Nephron progenitor cell (in vitro differentiated cells): ENCODE results near the gene CCDC171.
"Not testable (repeated sequence)": the region's sequence is repeated elsewhere in the genome, so short reads cannot be mapped to it uniquely, and the experiment has no call there.

Experiments
- DNase-seq: peaks from one replicate; pipeline ENCODE4 v3.0.0; 2021
- H3K27ac Mint-ChIP-seq: 2 replicates; pipeline ENCODE4 v1.8.0; 2021; ENCODE audit warnings: mild to moderate bottlenecking, moderate library complexity, mixed read lengths
- H3K27me3 Mint-ChIP-seq: 2 replicates; pipeline ENCODE4 v1.8.0; 2021; ENCODE audit warnings: mild to moderate bottlenecking, low read depth, mixed read lengths; ENCODE audit not compliant: poor library complexity
- H3K36me3 Mint-ChIP-seq: 2 replicates; pipeline ENCODE4 v1.8.0; 2021; ENCODE audit warnings: low read depth, mixed read lengths
- H3K4me1 Mint-ChIP-seq: 2 replicates; pipeline ENCODE4 v1.8.0; 2021; ENCODE audit warnings: mixed read lengths
- H3K4me3 Mint-ChIP-seq: 2 replicates; pipeline ENCODE4 v1.8.0; 2021; ENCODE audit warnings: mild to moderate bottlenecking, moderate library complexity, mixed read lengths
- H3K9me3 Mint-ChIP-seq: 2 replicates; pipeline ENCODE4 v1.8.0; 2021; ENCODE audit warnings: mild to moderate bottlenecking, moderate library complexity, mixed read lengths
- CTCF ChIP-seq: fragments of 200-600 bp; sonication (generic); IDR thresholded peaks from 2 replicates; pipeline ENCODE4 v1.5.0; 2021; ENCODE audit warnings: antibody characterized with exemption

Gene CCDC171

DNA sequence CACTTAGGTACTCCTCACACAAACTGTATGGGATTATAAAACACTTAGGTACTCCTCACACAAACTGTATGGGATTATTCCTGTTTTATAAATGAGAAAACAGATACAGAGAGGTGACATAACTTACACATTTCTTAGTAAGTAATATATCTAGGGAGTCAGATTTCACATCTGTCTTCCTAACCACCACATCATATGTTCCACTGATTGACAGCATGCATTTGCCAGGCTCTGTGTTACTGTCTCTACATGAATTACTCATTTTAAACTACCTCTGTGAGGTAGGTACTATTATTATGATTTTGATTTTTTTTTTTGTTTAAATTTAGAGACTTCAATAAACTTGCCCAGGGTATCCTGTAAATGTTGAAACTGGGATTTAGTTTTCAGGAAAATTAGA, 232.7 kb downstream of the CCDC171 start:
- Mint-ChIP-seq H3K9me3 (peaks cover 8% of the 10 kb centered on the region), H3K4me3 (no peak overlapping the region), H3K36me3 (peaks cover 5% of the 10 kb centered on the region), H3K27me3 (no peaks in the 10 kb centered on the region), H3K4me1 (no peaks in the 10 kb centered on the region), H3K27ac (no peak overlapping the region)
- DNase-seq, result no peak
- TF ChIP-seq CTCF, result no peak

DNA sequence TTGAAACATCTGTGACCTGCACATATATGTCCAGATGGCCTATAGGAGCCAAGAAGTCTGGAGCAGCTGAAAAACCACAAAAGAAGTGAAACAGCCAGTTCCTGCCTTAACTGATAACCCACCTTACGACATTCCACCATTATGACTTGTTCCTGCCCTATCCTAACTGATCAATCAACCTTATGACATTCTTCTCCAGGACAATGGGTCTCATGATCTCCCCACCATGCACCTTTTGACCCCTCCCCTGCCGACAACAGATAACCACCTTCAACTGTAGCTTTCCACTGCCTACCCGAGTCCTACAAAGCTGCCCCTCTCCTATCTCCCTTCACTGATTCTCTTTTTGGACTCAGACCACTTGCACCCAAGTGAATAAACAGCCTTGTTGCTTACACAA, 233.8 kb downstream of the CCDC171 start:
- TF ChIP-seq CTCF, result no peak
- no peak for DNase-seq
- no peak overlapping the region for H3K27ac Mint-ChIP-seq
- no peak overlapping the region for H3K4me3 Mint-ChIP-seq
- no peaks in the 10 kb centered on the region for H3K27me3 Mint-ChIP-seq
- H3K36me3 Mint-ChIP-seq, result peaks cover 8% of the 10 kb centered on the region
- peaks cover 10% of the 10 kb centered on the region for H3K9me3 Mint-ChIP-seq
- H3K4me1 Mint-ChIP-seq, result no peaks in the 10 kb centered on the region

- H3K36me3 Mint-ChIP-seq, result peaks cover 11% of the 10 kb centered on the region
- DNase-seq, H3K4me3 Mint-ChIP-seq, H3K4me1 Mint-ChIP-seq, H3K27ac Mint-ChIP-seq, H3K27me3 Mint-ChIP-seq: not testable (repeated sequence)
- peaks cover 44% of the 10 kb centered on the region for H3K9me3 Mint-ChIP-seq
Measured at GRCh38 chr9:15810219-15810899, 257.5 kb downstream of the CCDC171 start.

GRCh38 chr9:15813076-15813475, 260.2 kb downstream of the CCDC171 start:
- Mint-ChIP-seq H3K9me3 (peaks cover 43% of the 10 kb centered on the region), H3K4me1 (no peaks in the 10 kb centered on the region), H3K36me3 (peaks cover 18% of the 10 kb centered on the region), H3K27ac (no peak overlapping the region), H3K4me3 (no peak overlapping the region), H3K27me3 (no peaks in the 10 kb centered on the region)
- no peak for DNase-seq
- TF ChIP-seq CTCF, result no peak

DNA sequence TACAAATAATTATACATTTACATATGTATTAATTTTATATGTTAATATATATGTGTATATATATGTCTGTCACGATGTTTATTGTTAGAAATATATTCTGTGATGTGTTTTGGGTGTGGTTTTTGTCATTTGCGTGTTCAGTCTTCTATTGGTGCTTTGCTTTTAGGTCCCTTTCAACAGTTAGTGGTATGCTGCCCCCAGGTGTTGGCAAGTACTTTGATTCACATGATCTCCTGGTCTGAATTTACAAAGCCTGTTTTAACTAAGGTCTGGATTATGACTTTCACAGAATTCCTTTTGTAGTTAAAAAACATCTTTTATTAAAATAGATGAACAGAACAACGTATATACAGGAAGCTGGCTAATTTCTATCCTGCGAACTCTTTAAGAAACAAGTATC, 271.5 kb downstream of the CCDC171 start:
- Mint-ChIP-seq H3K27ac (no peak overlapping the region), H3K36me3 (no peaks in the 10 kb centered on the region), H3K9me3 (peaks cover 15% of the 10 kb centered on the region), H3K4me3 (no peak overlapping the region), H3K27me3 (no peaks in the 10 kb centered on the region), H3K4me1 (no peaks in the 10 kb centered on the region)
- no peak for DNase-seq
- TF ChIP-seq CTCF, result no peak

DNA sequence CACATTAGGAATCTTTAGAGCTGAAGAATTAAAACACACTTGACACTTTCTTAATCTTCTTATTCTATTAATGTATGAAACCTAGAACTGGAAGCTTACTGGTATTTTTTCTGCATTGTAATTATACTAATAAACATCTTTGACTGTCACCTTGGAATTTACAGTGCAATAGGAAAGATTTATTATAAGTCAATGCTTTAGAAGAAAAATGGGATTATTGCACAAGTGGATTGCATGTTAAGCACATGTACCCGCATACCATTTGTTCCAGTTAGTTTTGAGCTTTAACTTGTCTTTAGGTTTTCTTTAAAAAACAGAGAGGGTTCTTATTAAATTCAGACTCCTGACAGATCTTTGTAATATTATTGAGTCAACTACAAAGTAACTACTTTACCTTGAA, 278.5 kb downstream of the CCDC171 start:
- no peaks in the 10 kb centered on the region for H3K27me3 Mint-ChIP-seq
- no peaks in the 10 kb centered on the region for H3K36me3 Mint-ChIP-seq
- DNase-seq, result no peak
- no peak overlapping the region for H3K4me3 Mint-ChIP-seq
- H3K4me1 Mint-ChIP-seq, result no peaks in the 10 kb centered on the region
- no peak for TF ChIP-seq CTCF
- H3K9me3 Mint-ChIP-seq, result no peaks in the 10 kb centered on the region
- H3K27ac Mint-ChIP-seq, result no peak overlapping the region
